PFSK-1 (cell line): ENCODE results near the gene MAGOH.

Experiments
- POLR2AphosphoS5 ChIP-seq: IDR thresholded peaks from 2 replicates; pipeline ENCODE4 v1.6.1; 2012; ENCODE audit warnings: low read depth, mild to moderate bottlenecking, control low read depth, low read length, moderate library complexity
- REST ChIP-seq, 2 experiments: IDR thresholded peaks; 2 replicates each; pipeline versions ENCODE4 v1.6.1 to v1.8.0; 2011 to 2012; ENCODE audit warnings: low read depth in 2 of 2, low read length in 2 of 2, control low read depth in 1 of 2, inconsistent platforms in 1 of 2, mild to moderate bottlenecking in 1 of 2, moderate library complexity in 1 of 2; ENCODE audit not compliant: insufficient read depth in 1 of 2
- SIN3A ChIP-seq: IDR thresholded peaks from 2 replicates; pipeline ENCODE4 v1.6.1; 2012; ENCODE audit warnings: mild to moderate bottlenecking, low read length, moderate library complexity, borderline replicate concordance; ENCODE audit not compliant: insufficient read depth

GRCh38 chr1:53188099-53188498 lies 50.2 kb downstream of the MAGOH start:
- TF ChIP-seq SIN3A (no peak), REST (IDR thresholded peaks at IDR 0.05; ENCODE audit: insufficient read depth in 1 of 2, low read depth in 2 of 2, low read length in 2 of 2) (no peak), POLR2AphosphoS5 (no peak)
